ENCODE measurements around the gene PDGFA. TPM values are rescaled to one million over a fixed set of nuclear protein-coding genes. Genes with fewer than 3 reads are reported as not detected.

Gene PDGFA
- total and polyA plus RNA-seq, 2 experiments from 2014 or later, result 4.7 to 8.4 TPM

- WGBS, 2 experiments (ENCODE audit: low coverage in 1 of 2, low lambda C conversion rate in 2 of 2, missing lambda C conversion rate in 2 of 2), result 84 to 88% methylated on average over 13 of the region's 13 CpGs
- H3K4me2 ChIP-seq (ENCODE audit: unreplicated experiment), result no peak overlapping the region
- no peaks in the 10 kb centered on the region for H3K4me1 ChIP-seq (ENCODE audit: insufficient read depth)
- no peak overlapping the region for H3K9ac ChIP-seq
- H2AFZ ChIP-seq, result no peak overlapping the region
- no peak for TF ChIP-seq EZH2phosphoT487 (IDR thresholded peaks at IDR 0.05; ENCODE audit: insufficient read depth, low read depth)
- no peak for TF ChIP-seq EZH2 (IDR thresholded peaks at IDR 0.05; ENCODE audit: insufficient read depth, poor library complexity, severe bottlenecking)
- in situ Hi-C loops (cut with MboI), result no loop called here
- no peaks in the 10 kb centered on the region for H4K20me1 ChIP-seq (ENCODE audit: insufficient read depth)
- no peaks in the 10 kb centered on the region for H3K27me3 ChIP-seq (replicated peaks; ENCODE audit: insufficient read depth)
- H3K9me2 ChIP-seq (ENCODE audit: insufficient read depth), result no peaks in the 10 kb centered on the region
- H3K36me3 ChIP-seq (ENCODE audit: low read depth), result no peaks in the 10 kb centered on the region; the same call in 1 of the 2 replicates
- H3F3A ChIP-seq (ENCODE audit: insufficient read depth), result no peaks in the 10 kb centered on the region
- no peaks in the 10 kb centered on the region for H3K9me3 ChIP-seq (ENCODE audit: low read depth)
- H3K4me3 ChIP-seq, result no peak overlapping the region
- H3K27ac ChIP-seq, result no peak overlapping the region
- no peak for DNase-seq
- no peaks in the 10 kb centered on the region for H3K79me2 ChIP-seq (ENCODE audit: insufficient read depth)
These were observed 17.4 kb downstream of the PDGFA start for GRCh38 chr7:502296-502695.

DNA sequence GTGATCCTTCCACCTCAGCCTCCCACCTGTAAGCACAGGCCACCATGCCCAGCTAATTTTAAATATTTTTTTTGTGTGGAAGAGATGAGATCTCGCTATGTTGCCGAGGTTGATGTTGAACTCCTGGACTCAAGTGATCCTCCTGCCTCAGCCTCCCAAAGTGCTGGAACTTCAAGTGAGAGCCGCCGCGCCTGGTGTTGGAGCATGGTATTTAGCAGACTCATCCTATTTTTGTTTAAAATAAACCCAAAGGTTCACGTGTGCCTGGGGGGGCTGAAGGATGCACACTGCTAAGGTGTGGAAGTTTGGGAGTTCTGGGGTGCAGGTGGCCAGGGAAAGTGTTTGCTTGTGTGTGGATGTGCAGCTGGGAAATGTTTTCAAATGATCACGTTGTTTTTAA lies 18.1 kb downstream of the PDGFA start:
- Histone ChIP-seq H3K27me3 (replicated peaks; ENCODE audit: insufficient read depth) (no peaks in the 10 kb centered on the region), H3F3A (ENCODE audit: insufficient read depth) (no peaks in the 10 kb centered on the region), H2AFZ (no peak overlapping the region), H3K9me2 (ENCODE audit: insufficient read depth) (no peaks in the 10 kb centered on the region), H3K9ac (no peak overlapping the region), H3K36me3 (ENCODE audit: low read depth) (no peaks in the 10 kb centered on the region; the same call in 1 of the 2 replicates), H3K4me3 (no peak overlapping the region), H3K9me3 (ENCODE audit: low read depth) (no peaks in the 10 kb centered on the region), H3K27ac (no peak overlapping the region), H3K4me1 (ENCODE audit: insufficient read depth) (no peaks in the 10 kb centered on the region), H3K4me2 (ENCODE audit: unreplicated experiment) (no peak overlapping the region), H4K20me1 (ENCODE audit: insufficient read depth) (no peaks in the 10 kb centered on the region), H3K79me2 (ENCODE audit: insufficient read depth) (no peaks in the 10 kb centered on the region)
- WGBS, 2 experiments (ENCODE audit: low coverage in 1 of 2, low lambda C conversion rate in 2 of 2, missing lambda C conversion rate in 2 of 2), result 84 to 90% methylated on average over 7 of the region's 7 CpGs
- TF ChIP-seq EZH2phosphoT487 (IDR thresholded peaks at IDR 0.05; ENCODE audit: insufficient read depth, low read depth) (no peak), EZH2 (IDR thresholded peaks at IDR 0.05; ENCODE audit: insufficient read depth, poor library complexity, severe bottlenecking) (no peak)
- in situ Hi-C loops (cut with MboI), result no loop called here
- DNase-seq, result no peak

- WGBS, 2 experiments (ENCODE audit: low coverage in 1 of 2, low lambda C conversion rate in 2 of 2, missing lambda C conversion rate in 2 of 2), result 85% methylated on average over 33 to 35 of the region's 35 CpGs
- Histone ChIP-seq H3K9me2 (ENCODE audit: insufficient read depth) (no peaks in the 10 kb centered on the region), H3K4me1 (ENCODE audit: insufficient read depth) (no peaks in the 10 kb centered on the region), H3K9me3 (ENCODE audit: low read depth) (no peaks in the 10 kb centered on the region), H3K4me2 (ENCODE audit: unreplicated experiment) (no peak overlapping the region), H3K9ac (no peak overlapping the region), H2AFZ (no peak overlapping the region), H3K27ac (no peak overlapping the region), H3K27me3 (replicated peaks; ENCODE audit: insufficient read depth) (no peaks in the 10 kb centered on the region), H3K36me3 (ENCODE audit: low read depth) (no peaks in the 10 kb centered on the region; the same call in 1 of the 2 replicates), H4K20me1 (ENCODE audit: insufficient read depth) (no peaks in the 10 kb centered on the region), H3K79me2 (ENCODE audit: insufficient read depth) (no peaks in the 10 kb centered on the region), H3K4me3 (no peak overlapping the region), H3F3A (ENCODE audit: insufficient read depth) (no peaks in the 10 kb centered on the region)
- in situ Hi-C loops (cut with MboI), result no loop called here
- no peak for DNase-seq
- no peak for TF ChIP-seq EZH2phosphoT487 (IDR thresholded peaks at IDR 0.05; ENCODE audit: insufficient read depth, low read depth)
- TF ChIP-seq EZH2 (IDR thresholded peaks at IDR 0.05; ENCODE audit: insufficient read depth, poor library complexity, severe bottlenecking), result no peak
These were observed 18.9 kb downstream of the PDGFA start for GRCh38 chr7:500521-501420.

DNA sequence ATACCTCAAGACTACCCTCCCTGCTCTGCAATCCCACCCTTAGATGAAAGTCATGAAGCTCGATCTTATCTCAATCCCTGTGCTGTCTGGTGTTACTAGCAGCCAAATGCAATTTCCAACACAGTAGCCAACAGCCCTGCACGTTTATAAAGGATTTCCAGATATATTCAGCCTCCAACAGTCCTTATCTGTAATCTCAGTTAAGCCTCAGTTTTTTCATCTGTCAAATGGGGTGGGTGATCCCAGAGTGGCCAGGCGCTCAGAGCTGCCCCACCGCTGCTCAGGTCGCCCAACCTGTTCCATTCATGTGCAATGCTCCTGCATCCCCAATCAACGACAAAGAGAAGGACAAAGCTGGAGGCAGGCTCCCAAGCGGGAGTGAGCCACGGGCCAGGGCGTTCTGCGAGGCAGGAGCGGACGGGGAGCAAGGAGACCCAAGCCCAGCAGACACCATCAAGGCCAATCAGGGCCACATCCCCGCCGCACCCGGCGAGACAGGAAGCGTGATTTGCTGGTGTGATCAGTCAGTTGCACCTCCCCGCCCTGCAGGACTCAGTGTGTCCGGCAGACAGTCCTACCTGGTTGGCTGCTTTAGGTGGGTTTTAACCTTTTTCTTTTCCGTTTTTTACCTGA lies 19.7 kb downstream of the PDGFA start:
- H3K4me1 ChIP-seq (ENCODE audit: insufficient read depth), result no peaks in the 10 kb centered on the region
- no peaks in the 10 kb centered on the region for H3K9me2 ChIP-seq (ENCODE audit: insufficient read depth)
- no peak overlapping the region for H3K4me3 ChIP-seq
- no peaks in the 10 kb centered on the region for H3K27me3 ChIP-seq (replicated peaks; ENCODE audit: insufficient read depth)
- no peak overlapping the region for H2AFZ ChIP-seq
- no peaks in the 10 kb centered on the region for H3F3A ChIP-seq (ENCODE audit: insufficient read depth)
- DNase-seq, result no peak
- H3K36me3 ChIP-seq (ENCODE audit: low read depth), result no peaks in the 10 kb centered on the region; the same call in 1 of the 2 replicates
- 89% methylated on average over 20 of the region's 20 CpGs for WGBS, 2 experiments (ENCODE audit: low coverage in 1 of 2, low lambda C conversion rate in 2 of 2, missing lambda C conversion rate in 2 of 2)
- in situ Hi-C loops (cut with MboI), result no loop called here
- H3K9ac ChIP-seq, result no peak overlapping the region
- H3K9me3 ChIP-seq (ENCODE audit: low read depth), result no peaks in the 10 kb centered on the region
- H3K27ac ChIP-seq, result no peak overlapping the region
- no peak for TF ChIP-seq EZH2phosphoT487 (IDR thresholded peaks at IDR 0.05; ENCODE audit: insufficient read depth, low read depth)
- no peak overlapping the region for H3K4me2 ChIP-seq (ENCODE audit: unreplicated experiment)
- no peaks in the 10 kb centered on the region for H3K79me2 ChIP-seq (ENCODE audit: insufficient read depth)
- H4K20me1 ChIP-seq (ENCODE audit: insufficient read depth), result no peaks in the 10 kb centered on the region

All from GM23248 (cell line).